Activated CD4-positive, CD25-positive, alpha-beta regulatory T cell (primary cell): ENCODE data around the gene NINJ2.

Source experiments
- DNase-seq, 4 experiments: peaks; one replicate each; lab custom pipeline; 2025; lab: John Stamatoyannopoulos, UW

NINJ2 gene

GRCh38 chr12:546920-547845, 116.1 kb downstream of the NINJ2 start:
- DNase-seq, result peak; percentile 32 to 58 (median 47)

GRCh38 chr12:546265-546919, 116.9 kb downstream of the NINJ2 start:
- DNase-seq, result no peak

DNA sequence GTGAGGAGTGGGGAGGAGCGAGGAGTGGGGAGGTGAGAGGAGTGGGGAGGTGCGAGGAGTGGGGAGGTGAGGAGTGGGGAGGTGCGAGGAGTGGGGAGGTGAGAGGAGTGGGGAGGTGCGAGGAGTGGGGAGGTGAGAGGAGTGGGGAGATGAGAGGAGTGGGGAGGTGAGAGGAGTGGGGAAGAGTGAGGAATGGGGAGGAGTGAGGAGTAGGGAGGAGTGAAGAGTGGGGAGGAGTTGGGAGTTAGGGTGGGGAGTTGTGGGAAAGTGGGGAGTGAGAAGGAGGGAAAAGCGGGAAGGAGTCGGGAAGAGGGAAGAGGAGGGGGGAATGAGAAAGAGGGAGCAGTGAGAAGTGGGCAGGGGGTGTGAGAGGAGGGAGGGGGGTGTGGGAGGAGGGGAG, 117.4 kb downstream of the NINJ2 start:
- no peak for DNase-seq

DNA sequence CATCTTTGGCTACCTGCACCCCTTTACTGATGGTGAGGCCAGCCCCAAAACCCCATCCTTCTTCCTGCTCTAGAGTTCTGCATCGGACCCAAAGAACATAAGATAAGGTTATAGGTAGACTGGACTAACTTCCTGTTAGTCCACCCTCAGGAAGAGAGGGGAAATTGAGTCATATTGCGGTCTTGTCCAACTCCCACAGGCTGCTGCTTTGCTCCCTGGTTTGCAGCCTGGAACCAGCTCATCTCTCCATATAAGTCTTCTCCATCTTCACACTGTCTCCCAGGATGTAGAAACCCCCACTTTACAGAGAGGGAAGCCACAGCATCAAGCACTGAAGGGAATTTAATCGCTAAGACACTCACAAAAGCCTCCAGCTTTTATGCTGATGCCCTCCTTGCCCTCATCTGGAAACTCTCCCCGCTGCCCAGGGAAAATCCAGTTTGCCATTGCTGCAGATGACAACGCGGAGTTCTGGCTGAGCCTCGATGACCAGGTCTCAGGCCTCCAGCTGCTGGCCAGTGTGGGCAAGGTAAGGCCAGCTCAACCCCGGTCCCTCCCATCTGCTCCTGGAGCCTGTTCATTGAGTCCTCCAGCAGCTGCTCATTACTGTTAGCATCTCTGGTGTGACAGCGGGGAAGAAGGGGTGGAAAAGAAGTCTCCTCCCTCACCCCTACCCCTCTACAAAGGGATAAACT, 118.2 kb downstream of the NINJ2 start:
- DNase-seq, result no peak

- DNase-seq, result no peak
These were observed 119.1 kb downstream of the NINJ2 start for GRCh38 chr12:544142-544541.

DNA sequence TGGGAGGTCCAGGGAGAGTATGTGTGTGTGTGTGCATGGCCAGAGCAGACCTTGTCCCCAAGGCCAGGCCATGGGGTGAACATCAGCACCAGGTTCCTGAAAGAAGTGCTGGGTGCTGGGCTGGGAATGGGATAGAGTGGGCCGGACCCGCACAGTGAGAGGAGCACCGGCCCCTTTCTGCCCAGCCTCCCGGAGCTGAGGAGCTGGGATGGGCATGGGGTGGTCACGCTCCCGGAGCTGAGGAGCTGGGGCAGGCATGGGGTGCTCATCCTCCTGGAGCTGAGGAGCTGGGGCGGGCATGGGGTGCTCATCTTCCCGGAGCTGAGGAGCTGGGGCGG, 120.2 kb downstream of the NINJ2 start:
- no peak for DNase-seq

DNA sequence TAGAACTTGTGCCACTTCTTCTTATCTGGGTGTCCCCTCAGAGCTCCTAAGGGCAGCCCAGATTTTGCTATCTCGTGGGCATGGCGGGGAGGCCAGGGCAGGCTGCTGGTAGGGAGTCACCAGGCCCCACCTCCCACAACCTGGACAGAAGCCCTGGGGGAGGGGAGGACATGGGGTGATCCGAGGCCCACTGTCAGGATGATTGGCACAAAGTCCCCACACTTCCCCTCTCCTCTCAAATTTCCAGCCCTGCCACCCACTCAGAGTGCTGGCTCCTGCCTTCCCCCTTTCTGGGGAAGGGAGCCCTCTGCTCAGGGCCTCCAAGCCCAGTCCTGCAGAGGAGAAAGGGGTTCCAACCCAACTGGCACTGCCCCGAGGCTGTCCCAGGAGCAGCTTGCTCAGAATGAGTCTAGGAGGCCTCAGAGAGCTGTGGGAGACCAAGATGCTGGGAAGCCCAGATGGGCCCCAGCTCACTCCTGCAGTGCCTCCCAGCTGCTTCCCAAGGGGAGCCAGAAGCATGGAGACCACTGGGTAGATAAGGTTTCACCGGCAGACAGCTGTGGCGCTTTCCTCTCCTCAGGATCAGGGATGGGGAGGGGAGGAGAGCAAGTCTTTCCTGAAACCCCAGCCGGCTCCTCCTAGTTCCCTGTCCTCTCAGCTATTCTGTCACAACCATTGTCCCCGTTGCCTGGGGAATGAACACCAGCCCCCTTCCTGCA, 120.7 kb downstream of the NINJ2 start:
- DNase-seq, result no peak

DNA sequence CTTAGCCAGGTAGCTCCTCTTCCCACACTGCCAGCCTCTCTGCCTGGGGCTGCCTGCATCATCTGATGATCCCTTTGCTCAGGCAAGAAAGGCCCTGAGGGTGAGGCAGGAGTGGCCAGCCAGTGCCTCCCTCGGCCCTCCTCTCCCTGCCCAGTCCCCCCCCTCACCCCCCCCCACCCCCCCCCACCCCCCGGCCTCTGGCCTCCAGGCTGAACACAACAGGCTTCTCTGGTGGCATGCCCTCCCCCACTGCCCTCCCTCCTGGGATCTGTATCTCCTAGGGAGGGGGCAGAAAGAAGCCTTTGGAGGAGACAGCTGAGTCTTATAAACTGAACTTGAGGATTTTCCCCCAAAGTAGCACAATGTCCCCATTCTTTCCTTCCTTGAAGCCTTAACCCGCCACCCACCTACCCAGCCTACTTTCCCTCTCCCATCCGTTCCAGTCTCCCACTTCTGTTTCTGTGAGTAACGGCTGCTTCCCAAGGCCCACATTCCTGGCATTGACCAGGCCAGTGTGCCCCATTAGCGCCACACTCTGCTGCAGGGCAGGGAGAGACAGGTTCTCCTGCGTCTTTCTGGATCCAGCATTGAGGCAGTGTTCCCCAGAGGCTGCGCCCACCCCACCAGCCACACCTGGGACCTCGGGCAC, 121.4 kb downstream of the NINJ2 start:
- no peak for DNase-seq

DNA sequence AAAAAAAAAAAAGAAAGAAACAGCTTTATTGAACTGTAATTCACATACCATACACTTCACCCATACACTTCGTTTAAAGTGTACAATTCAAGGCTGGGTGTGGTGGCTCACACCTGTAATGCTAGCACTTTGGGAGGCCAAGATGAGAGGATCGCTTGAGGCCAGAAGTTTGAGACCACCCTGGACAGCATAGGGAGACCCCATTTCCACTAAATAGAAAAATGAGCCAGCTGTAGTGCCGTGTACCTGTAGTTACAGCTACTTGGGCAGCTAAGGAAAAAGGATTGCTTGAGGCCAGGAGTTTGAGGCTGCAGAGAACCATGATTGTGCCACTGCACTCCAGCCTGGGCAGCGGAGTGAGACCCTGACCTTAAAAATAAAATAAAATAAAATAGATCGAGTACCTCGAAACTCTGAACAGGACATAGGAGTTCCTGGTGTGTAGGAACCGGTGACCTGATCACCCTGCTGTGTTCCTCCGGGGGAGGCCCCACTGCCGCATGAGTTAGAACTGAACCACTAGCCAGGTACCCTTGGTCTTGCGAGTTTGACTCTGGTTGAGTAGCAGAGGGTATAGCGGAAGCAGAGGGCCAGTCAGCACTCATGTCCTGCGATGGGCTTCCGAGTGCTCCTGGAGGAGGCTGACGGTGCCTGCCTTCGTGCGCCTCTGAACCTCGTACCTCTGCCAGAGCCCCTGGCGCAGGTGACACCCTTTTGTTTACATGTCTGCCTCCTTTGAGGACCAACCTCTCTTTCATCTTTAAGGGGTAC, 123.5 kb downstream of the NINJ2 start:
- DNase-seq, result no peak

- no peak for DNase-seq
These were observed 124.3 kb downstream of the NINJ2 start for GRCh38 chr12:538731-539539.

- no peak for DNase-seq
These were observed 125.5 kb downstream of the NINJ2 start for GRCh38 chr12:537772-538171.

GRCh38 chr12:536751-537245, 126.4 kb downstream of the NINJ2 start:
- no peak for DNase-seq

- no peak for DNase-seq
These were observed 127.8 kb downstream of the NINJ2 start for GRCh38 chr12:535396-535795.

DNA sequence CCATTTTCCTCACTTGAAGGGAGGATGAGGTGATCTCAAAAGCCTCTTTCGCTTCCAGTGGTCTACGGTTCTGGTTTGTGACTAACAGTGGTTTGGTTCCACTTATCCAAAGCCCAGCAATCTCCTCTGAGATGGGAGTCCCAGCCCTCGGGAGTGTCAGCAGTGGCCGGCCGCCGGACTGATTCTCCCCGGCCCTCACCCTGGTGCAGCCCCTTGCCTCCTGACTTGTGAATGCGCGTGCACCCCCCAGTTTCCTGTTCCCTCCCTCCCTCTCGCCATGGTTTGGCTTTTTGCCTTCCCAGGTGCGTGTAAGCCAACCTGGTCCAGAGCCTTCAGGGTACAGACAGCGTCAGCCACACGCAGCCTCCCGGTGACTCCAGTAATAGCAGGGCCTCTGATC, 129.0 kb downstream of the NINJ2 start:
- no peak for DNase-seq

- DNase-seq, result no peak
These were observed 129.5 kb downstream of the NINJ2 start for GRCh38 chr12:533718-534117.

DNA sequence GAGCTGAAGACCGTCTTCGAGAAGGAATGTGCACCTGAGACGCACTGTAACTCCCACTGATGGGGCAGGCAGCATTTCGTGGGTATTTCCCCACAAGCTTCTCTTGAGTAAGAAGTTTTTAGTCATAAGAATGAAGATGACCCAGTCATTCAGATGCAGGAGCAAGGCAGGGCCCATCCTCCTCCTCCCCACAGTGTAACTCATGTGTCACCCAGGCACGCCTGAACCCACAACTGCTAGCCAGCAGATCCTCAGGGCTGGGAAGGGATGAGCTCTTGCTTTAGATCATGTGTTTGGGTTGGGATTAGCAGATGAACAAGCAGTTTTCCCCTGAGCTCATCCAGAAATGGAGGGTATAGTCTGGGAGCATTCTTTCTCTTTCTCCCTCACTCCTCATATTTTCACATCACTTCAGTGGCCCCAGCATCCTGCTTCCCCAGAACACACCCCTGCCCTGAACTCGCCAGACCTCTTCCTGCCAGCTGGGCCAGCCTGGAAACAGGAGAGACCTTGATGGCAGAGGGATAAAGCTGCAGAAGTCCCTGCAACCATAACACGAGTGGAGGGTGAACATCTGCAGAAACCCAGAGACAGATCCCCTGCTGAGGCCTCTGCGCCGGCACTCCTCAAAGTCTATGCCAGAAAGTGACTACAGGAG, 130.2 kb downstream of the NINJ2 start:
- no peak for DNase-seq

DNA sequence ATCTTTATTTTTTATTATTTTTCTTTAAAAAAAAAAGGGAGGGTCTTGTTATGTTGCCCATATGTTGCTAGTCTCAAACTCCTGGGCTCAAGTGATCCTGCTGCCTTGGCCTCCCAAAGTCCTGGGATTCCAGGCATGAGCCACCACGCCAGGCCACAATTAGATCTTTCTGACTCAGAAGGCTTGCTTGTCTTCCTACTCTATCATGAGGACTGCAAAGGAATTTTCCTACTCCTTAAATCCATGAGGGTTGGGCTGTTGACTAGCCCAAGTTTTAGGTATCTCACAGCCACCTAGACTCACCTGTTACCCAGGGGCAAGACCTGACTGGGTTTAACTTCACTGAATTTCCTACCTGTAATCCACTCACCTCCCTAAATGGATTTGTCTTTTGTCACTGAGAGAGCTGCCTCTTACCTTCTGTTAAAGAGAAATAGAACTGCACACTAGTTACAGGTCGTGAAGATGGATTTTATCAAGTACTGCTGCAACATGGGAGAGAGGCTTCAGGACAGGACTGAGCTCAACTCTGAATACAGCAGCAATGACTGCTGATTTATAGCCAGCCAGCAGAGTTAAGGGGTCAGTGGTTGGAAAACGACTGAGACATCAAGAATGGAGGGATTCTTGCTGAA, 131.2 kb downstream of the NINJ2 start:
- DNase-seq, result no peak

DNA sequence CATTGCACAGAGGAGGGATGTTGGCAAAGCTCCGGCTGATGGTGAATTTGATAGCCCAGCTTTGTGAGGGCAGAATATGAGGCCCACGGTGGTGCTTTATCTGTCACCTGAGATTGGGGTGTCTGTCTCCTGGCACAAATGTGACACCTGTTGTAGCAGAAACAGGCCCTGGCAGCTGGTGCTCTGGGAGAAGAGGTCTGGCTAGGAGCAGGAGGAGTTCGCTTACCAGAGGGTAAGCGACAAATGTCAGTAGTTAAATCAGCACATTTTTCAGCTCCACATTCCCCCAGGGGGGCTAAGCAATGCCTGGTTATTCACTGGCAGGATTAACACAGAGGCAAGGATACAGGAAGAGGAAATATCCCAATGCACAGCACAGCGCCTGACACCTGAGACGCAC, 132.4 kb downstream of the NINJ2 start:
- DNase-seq, result no peak

DNA sequence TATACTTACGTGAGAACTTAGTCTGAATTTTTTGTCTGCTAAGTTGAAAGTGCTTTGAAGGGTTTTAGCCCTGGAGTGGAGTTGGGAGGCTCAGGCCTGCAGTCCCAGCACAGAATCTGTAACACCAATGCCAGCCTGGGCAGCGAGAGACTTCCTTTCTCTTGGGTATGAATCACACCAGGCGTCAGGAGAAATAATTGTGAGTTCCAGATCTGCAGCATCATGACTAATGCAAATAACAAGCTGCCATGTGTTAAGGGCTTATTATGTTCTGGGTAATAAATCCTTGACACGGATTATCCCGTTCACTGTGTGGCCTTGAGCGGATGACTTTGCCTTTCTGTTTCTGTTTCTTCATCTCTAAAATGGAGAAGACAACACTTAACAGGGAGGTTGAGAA, 132.9 kb downstream of the NINJ2 start:
- DNase-seq, result no peak
